ENCODE measurements around the gene CWC25. TPM values are rescaled to one million over a fixed set of nuclear protein-coding genes. Genes with fewer than 3 reads are reported as not detected.

Gene CWC25
- total and polyA plus RNA-seq, 2 of the 13 experiments (the other 11 are each of a cell fraction or from before 2014, with no cell fraction given) = 15.6 to 22.7 TPM

DNA sequence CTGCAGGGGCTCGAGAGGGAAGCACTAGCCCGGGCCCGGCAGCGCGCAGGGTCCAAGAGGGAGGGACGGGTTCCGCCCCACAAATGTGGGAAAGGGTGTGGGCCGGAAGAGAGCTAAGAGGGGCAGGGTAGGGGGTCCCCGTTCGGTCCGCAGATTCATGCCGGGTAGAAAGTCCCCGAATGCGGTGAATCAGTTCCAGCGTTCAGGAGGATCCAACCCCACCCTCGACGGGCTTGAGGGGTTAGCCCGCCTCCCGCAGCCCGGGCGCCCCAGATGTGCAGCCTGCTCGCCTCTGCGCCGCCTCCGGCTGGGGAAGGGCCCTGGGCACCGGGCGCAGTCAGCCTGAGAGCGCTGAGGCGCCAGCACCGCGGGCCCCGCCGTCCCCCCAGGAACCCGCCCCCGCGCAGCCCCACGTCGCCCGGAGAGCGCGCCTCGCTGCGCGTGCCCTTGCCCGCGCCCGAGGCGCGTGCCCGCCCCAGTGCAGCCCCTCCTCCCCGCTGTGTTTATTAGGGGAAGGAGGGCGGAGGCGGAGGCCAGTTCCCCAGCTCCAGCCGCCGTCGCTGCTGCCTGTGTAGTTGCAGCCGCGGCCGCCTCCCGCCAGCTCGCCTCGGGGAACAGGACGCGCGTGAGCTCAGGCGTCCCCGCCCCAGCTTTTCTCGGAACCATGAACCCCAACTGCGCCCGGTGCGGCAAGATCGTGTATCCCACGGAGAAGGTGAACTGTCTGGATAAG, 44.6 kb upstream of the CWC25 start, which contains the start of gene LASP1 (continued):
- TF ChIP-seq HMG20A (CRISPR knock-in tag; IDR thresholded peaks at IDR 0.05; ENCODE audit: borderline replicate concordance) = peak; percentile 8; the same call in 1 of the 2 replicates
- TF ChIP-seq ZNF501 (CRISPR knock-in tag; IDR thresholded peaks at IDR 0.05) = peak; percentile 53; the same call in 1 of the 2 replicates
- TF ChIP-seq PITX1 (CRISPR knock-in tag; IDR thresholded peaks at IDR 0.05) = no peak
- TF ChIP-seq CAMTA2 (CRISPR knock-in tag; IDR thresholded peaks at IDR 0.05; ENCODE audit: borderline replicate concordance) = peak; percentile 83; the same call in 1 of the 2 replicates
- no peak for TF ChIP-seq IKZF4 (CRISPR knock-in tag; IDR thresholded peaks at IDR 0.05; ENCODE audit: borderline replicate concordance, low read depth, not compliant biosample characterization)
- no peak for TF ChIP-seq ZNF180 (CRISPR knock-in tag; IDR thresholded peaks at IDR 0.05; ENCODE audit: borderline replicate concordance, low read depth)
- peak; percentile 35; the same call in 1 of the 2 replicates for TF ChIP-seq PHF20 (CRISPR knock-in tag; IDR thresholded peaks at IDR 0.05)
- TF ChIP-seq, protein P1, sequence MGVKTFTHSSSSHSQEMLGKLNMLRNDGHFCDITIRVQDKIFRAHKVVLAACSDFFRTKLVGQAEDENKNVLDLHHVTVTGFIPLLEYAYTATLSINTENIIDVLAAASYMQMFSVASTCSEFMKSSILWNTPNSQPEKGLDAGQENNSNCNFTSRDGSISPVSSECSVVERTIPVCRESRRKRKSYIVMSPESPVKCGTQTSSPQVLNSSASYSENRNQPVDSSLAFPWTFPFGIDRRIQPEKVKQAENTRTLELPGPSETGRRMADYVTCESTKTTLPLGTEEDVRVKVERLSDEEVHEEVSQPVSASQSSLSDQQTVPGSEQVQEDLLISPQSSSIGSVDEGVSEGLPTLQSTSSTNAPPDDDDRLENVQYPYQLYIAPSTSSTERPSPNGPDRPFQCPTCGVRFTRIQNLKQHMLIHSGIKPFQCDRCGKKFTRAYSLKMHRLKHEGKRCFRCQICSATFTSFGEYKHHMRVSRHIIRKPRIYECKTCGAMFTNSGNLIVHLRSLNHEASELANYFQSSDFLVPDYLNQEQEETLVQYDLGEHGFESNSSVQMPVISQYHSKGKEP (CRISPR knock-in tag; IDR thresholded peaks at IDR 0.05) = peak; percentile 69; the same call in 1 of the 2 replicates
- peak; percentile 81 for TF ChIP-seq SALL1 (CRISPR knock-in tag; IDR thresholded peaks at IDR 0.05)
- no peak; the same call in 1 of the 2 replicates for TF ChIP-seq ZFYVE20 (CRISPR knock-in tag; IDR thresholded peaks at IDR 0.05; ENCODE audit: borderline replicate concordance, low read depth)
- peak; percentile 92; the same call in 1 of the 2 replicates for TF ChIP-seq EEA1 (CRISPR knock-in tag; IDR thresholded peaks at IDR 0.05; ENCODE audit: borderline replicate concordance)
- TF ChIP-seq, protein P2, sequence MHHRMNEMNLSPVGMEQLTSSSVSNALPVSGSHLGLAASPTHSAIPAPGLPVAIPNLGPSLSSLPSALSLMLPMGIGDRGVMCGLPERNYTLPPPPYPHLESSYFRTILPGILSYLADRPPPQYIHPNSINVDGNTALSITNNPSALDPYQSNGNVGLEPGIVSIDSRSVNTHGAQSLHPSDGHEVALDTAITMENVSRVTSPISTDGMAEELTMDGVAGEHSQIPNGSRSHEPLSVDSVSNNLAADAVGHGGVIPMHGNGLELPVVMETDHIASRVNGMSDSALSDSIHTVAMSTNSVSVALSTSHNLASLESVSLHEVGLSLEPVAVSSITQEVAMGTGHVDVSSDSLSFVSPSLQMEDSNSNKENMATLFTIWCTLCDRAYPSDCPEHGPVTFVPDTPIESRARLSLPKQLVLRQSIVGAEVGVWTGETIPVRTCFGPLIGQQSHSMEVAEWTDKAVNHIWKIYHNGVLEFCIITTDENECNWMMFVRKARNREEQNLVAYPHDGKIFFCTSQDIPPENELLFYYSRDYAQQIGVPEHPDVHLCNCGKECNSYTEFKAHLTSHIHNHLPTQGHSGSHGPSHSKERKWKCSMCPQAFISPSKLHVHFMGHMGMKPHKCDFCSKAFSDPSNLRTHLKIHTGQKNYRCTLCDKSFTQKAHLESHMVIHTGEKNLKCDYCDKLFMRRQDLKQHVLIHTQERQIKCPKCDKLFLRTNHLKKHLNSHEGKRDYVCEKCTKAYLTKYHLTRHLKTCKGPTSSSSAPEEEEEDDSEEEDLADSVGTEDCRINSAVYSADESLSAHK (CRISPR knock-in tag; IDR thresholded peaks at IDR 0.05; ENCODE audit: borderline replicate concordance) = 0 out of 2 replicates have a peak, but pooled peaks have one; percentile 77
- peak; percentile 96 for TF ChIP-seq JARID2 (CRISPR knock-in tag; IDR thresholded peaks at IDR 0.05; ENCODE audit: insufficient replicate concordance)
- TF ChIP-seq ZNF644 (CRISPR knock-in tag; IDR thresholded peaks at IDR 0.05; ENCODE audit: low read depth) = no peak
- TF ChIP-seq ZNF256 (CRISPR knock-in tag; conservative IDR thresholded peaks at IDR 0.05) = no peak
- TF ChIP-seq PHB2 (IDR thresholded peaks at IDR 0.05; ENCODE audit: partially characterized antibody) = no peak
- TF ChIP-seq, protein P3, sequence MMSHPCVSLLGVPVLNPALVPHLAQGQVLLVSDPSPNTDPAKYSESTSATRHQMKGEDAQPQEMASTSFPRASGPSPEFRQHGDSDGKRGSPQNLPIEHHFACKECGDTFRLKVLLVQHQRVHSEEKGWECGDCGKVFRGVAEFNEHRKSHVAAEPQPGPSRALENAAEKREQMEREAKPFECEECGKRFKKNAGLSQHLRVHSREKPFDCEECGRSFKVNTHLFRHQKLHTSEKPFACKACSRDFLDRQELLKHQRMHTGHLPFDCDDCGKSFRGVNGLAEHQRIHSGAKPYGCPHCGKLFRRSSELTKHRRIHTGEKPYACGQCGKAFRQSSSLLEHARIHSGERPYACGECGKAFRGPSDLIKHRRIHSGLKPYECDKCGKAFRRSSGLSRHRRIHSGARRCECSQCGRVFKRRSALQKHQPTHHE (CRISPR knock-in tag; IDR thresholded peaks at IDR 0.05; ENCODE audit: borderline replicate concordance) = peak; percentile 89
- no peak for TF ChIP-seq MBD4 (IDR thresholded peaks at IDR 0.05; ENCODE audit: borderline replicate concordance, low read length)
- TF ChIP-seq SIN3B (IDR thresholded peaks at IDR 0.05; ENCODE audit: low read length) = peak; percentile 57
- TF ChIP-seq, protein P4, sequence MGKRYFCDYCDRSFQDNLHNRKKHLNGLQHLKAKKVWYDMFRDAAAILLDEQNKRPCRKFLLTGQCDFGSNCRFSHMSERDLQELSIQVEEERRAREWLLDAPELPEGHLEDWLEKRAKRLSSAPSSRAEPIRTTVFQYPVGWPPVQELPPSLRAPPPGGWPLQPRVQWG (CRISPR knock-in tag; IDR thresholded peaks at IDR 0.05; ENCODE audit: borderline replicate concordance, low read depth) = no peak
- no peak for TF ChIP-seq ZNF34 (CRISPR knock-in tag; IDR thresholded peaks at IDR 0.05; ENCODE audit: borderline replicate concordance)
- TF ChIP-seq ARID2 (CRISPR knock-in tag; IDR thresholded peaks at IDR 0.05; ENCODE audit: borderline replicate concordance) = 0 out of 2 replicates have a peak, but pooled peaks have one; percentile 48
- 0 out of 2 replicates have a peak, but pooled peaks have one; percentile 81 for TF ChIP-seq ZNF546 (CRISPR knock-in tag; conservative IDR thresholded peaks at IDR 0.05)
- no peak for TF ChIP-seq ATF7 (IDR thresholded peaks at IDR 0.05)
- TF ChIP-seq ATF7 (CRISPR knock-in tag; IDR thresholded peaks at IDR 0.05) = no peak

Measured in HepG2 (cell line).